Upper lobe of right lung (tissue), 1 donor: ENCODE results near the gene ZNF664. TPM values are rescaled to one million over a fixed set of nuclear protein-coding genes. Genes with fewer than 3 reads are reported as not detected.

Source experiments
- ATAC-seq: fragments of 200-7000 bp; cut with Tn5 transposase; one replicate; pipeline ENCODE4 v1.9.1; 2020; ENCODE audit warnings: mild to moderate bottlenecking, moderate library complexity
- DNase-seq: peaks from one replicate; pipeline ENCODE4 v3.0.0-alpha.2; 2020
- H3K27ac ChIP-seq: fragments of 200-600 bp; one replicate; pipeline ENCODE4 v1.8.0; 2022
- H3K27me3 ChIP-seq: fragments of 200-600 bp; one replicate; pipeline ENCODE4 v1.8.0; 2022; ENCODE audit warnings: mild to moderate bottlenecking
- H3K36me3 ChIP-seq: fragments of 200-600 bp; one replicate; pipeline ENCODE4 v1.8.0; 2022
- H3K4me1 ChIP-seq: fragments of 200-600 bp; one replicate; pipeline ENCODE4 v1.8.0; 2022
- H3K4me3 ChIP-seq: fragments of 200-600 bp; one replicate; pipeline ENCODE4 v1.8.0; 2022; ENCODE audit warnings: mild to moderate bottlenecking
- H3K9me3 ChIP-seq: fragments of 200-600 bp; one replicate; pipeline ENCODE4 v1.8.0; 2022
- intact Hi-C: fragments of 100-400 bp; cut with DNase I; formaldehyde crosslinking; loops from one replicate; pipeline ENCODE4 v1.11.0; 2022
- total RNA-seq: library from RNA; stranded (reverse); fragmentation: NEBNext Ultra II Directional; extraction: Animal tissue kit (Norgen Biotek cat#: 25700); gene quantifications from one replicate; pipeline ENCODE4 v1.2.1, GENCODE V29; 2021
- TF ChIP-seq, protein P1 (sequence below): fragments of 200-600 bp; IDR thresholded peaks from one replicate; pipeline ENCODE4 v1.8.0; 2022; ENCODE audit warnings: antibody characterized with exemption
- donor health status: DM: no; HTN: yes; CAD: no; lungs with severe emphysema.

ZNF664 gene
- total RNA-seq, 1 donor from 2014 or later, result 92.3 TPM

GRCh38 chr12:124030510-124030909 lies 57.5 kb downstream of the ZNF664 start:
- Histone ChIP-seq H3K27ac (no peak overlapping the region), H3K4me1 (no peaks in the 10 kb centered on the region), H3K27me3 (no peaks in the 10 kb centered on the region), H3K9me3 (no peaks in the 10 kb centered on the region), H3K4me3 (no peak overlapping the region), H3K36me3 (no peaks in the 10 kb centered on the region)
- intact Hi-C loops, result no loop called here
- DNase-seq (no peak), ATAC-seq (no peak)
- TF ChIP-seq, protein P1, sequence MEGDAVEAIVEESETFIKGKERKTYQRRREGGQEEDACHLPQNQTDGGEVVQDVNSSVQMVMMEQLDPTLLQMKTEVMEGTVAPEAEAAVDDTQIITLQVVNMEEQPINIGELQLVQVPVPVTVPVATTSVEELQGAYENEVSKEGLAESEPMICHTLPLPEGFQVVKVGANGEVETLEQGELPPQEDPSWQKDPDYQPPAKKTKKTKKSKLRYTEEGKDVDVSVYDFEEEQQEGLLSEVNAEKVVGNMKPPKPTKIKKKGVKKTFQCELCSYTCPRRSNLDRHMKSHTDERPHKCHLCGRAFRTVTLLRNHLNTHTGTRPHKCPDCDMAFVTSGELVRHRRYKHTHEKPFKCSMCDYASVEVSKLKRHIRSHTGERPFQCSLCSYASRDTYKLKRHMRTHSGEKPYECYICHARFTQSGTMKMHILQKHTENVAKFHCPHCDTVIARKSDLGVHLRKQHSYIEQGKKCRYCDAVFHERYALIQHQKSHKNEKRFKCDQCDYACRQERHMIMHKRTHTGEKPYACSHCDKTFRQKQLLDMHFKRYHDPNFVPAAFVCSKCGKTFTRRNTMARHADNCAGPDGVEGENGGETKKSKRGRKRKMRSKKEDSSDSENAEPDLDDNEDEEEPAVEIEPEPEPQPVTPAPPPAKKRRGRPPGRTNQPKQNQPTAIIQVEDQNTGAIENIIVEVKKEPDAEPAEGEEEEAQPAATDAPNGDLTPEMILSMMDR, result no peak

GRCh38 chr12:124031058-124031457 lies 58.0 kb downstream of the ZNF664 start:
- no peak for ATAC-seq

GRCh38 chr12:124032265-124032886 lies 59.4 kb downstream of the ZNF664 start:
- Histone ChIP-seq H3K27ac (no peak overlapping the region), H3K4me3 (no peak overlapping the region), H3K36me3 (no peaks in the 10 kb centered on the region), H3K9me3 (no peaks in the 10 kb centered on the region), H3K27me3 (no peaks in the 10 kb centered on the region), H3K4me1 (no peaks in the 10 kb centered on the region)
- ATAC-seq (peak; percentile 83), DNase-seq (no peak)
- TF ChIP-seq, protein P1, result peak; percentile 88
- intact Hi-C loops, result no loop called here

More at GRCh38 chr12:124031058-124031457, 58.0 kb downstream of the ZNF664 start:
- Histone ChIP-seq H3K27me3 (no peaks in the 10 kb centered on the region), H3K36me3 (no peaks in the 10 kb centered on the region), H3K9me3 (no peaks in the 10 kb centered on the region), H3K4me3 (no peak overlapping the region), H3K4me1 (no peaks in the 10 kb centered on the region), H3K27ac (no peak overlapping the region)
- DNase-seq, result no peak
- TF ChIP-seq, protein P1, result no peak
- intact Hi-C loops, result no loop called here

DNA sequence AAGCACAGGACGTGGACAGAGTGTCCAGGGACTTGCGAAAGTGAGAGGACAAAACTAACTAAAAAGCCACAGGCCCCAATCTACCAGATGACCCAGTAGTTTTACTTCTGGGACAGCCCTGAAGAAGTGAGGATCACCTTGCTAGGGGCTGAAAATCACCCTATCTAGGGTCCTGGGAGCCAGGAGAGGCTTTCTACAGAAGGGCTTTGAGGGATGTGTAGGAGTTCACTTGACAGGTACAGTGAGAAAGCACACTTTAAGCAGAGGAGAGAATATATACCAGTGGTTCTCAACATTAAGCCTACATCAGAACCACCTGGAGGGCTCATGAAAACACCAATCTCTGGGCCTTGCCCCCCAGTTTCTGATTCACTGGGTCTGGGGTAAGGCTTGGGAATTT lies 60.8 kb downstream of the ZNF664 start:
- DNase-seq, result no peak
- intact Hi-C loops, result no loop called here
- no peaks in the 10 kb centered on the region for H3K36me3 ChIP-seq
- TF ChIP-seq, protein P1, result no peak
- no peaks in the 10 kb centered on the region for H3K27me3 ChIP-seq
- no peaks in the 10 kb centered on the region for H3K4me1 ChIP-seq
- H3K9me3 ChIP-seq, result no peaks in the 10 kb centered on the region
- no peak for ATAC-seq
- no peak overlapping the region for H3K27ac ChIP-seq
- H3K4me3 ChIP-seq, result no peak overlapping the region

GRCh38 chr12:124034297-124034696 lies 61.3 kb downstream of the ZNF664 start:
- no peaks in the 10 kb centered on the region for H3K4me1 ChIP-seq
- intact Hi-C loops, result no loop called here
- TF ChIP-seq, protein P1, result no peak
- no peak for ATAC-seq
- no peaks in the 10 kb centered on the region for H3K36me3 ChIP-seq
- H3K9me3 ChIP-seq, result no peaks in the 10 kb centered on the region
- H3K4me3 ChIP-seq, result no peak overlapping the region
- H3K27me3 ChIP-seq, result no peaks in the 10 kb centered on the region
- no peak overlapping the region for H3K27ac ChIP-seq
- DNase-seq, result no peak

DNA sequence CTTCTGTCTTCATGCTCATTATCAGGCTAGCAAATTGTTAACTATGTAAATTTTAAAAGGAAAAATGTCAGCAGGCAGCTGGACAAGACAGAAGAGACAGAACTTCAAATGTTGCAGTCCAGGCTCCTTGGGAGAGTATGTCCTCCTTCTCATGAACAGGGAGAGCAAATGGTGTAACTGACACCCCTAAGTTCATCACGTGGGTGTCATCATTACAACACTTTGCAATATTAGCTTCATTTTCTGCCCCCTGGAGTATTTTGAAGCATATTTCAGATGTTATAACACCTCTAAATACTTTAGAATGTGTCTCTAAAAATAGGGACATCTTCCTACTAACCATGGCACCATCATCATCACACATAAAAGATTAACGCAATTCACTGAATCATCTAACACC lies 62.1 kb downstream of the ZNF664 start:
- no peak for DNase-seq
- intact Hi-C loops, result loop anchor here (5.0 kb wide), 1 partner anchor 732 kb away; no protein-coding TSS in a partner anchor
- ATAC-seq, result no peak
- Histone ChIP-seq H3K27ac (no peak overlapping the region), H3K4me3 (no peak overlapping the region), H3K27me3 (no peaks in the 10 kb centered on the region), H3K4me1 (no peaks in the 10 kb centered on the region), H3K36me3 (no peaks in the 10 kb centered on the region), H3K9me3 (no peaks in the 10 kb centered on the region)
- TF ChIP-seq, protein P1, result no peak
